Nephron progenitor cell (in vitro differentiated cells): ENCODE results near the gene VPS35L.

Experiments
- DNase-seq: peaks from one replicate; pipeline ENCODE4 v3.0.0; 2021
- H3K27ac Mint-ChIP-seq: 2 replicates; pipeline ENCODE4 v1.8.0; 2021; ENCODE audit warnings: mild to moderate bottlenecking, moderate library complexity, mixed read lengths
- H3K27me3 Mint-ChIP-seq: 2 replicates; pipeline ENCODE4 v1.8.0; 2021; ENCODE audit warnings: mild to moderate bottlenecking, low read depth, mixed read lengths; ENCODE audit not compliant: poor library complexity
- H3K36me3 Mint-ChIP-seq: 2 replicates; pipeline ENCODE4 v1.8.0; 2021; ENCODE audit warnings: low read depth, mixed read lengths
- H3K4me1 Mint-ChIP-seq: 2 replicates; pipeline ENCODE4 v1.8.0; 2021; ENCODE audit warnings: mixed read lengths
- H3K4me3 Mint-ChIP-seq: 2 replicates; pipeline ENCODE4 v1.8.0; 2021; ENCODE audit warnings: mild to moderate bottlenecking, moderate library complexity, mixed read lengths
- H3K9me3 Mint-ChIP-seq: 2 replicates; pipeline ENCODE4 v1.8.0; 2021; ENCODE audit warnings: mild to moderate bottlenecking, moderate library complexity, mixed read lengths
- CTCF ChIP-seq: fragments of 200-600 bp; sonication (generic); IDR thresholded peaks from 2 replicates; pipeline ENCODE4 v1.5.0; 2021; ENCODE audit warnings: antibody characterized with exemption

Gene VPS35L

DNA sequence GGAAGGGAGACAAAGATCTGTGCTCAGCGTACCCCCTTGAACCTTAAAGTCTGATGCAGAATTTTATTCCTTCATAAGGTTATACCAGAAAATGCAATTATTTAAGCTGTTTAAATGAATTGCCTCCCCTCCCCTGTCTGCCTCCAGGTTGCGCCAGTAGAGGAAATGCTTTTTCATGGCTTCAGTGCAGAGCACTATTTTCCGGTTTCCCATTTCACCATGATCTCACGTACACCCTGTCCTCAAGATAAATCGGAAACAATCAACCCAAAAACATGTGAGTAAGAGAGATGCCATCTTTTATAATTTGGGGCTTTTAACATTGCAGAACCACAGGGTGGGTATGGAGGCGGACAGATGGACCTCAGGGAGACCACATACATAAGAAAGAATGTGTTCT lies 178.0 kb downstream of the VPS35L start:
- no peak for TF ChIP-seq CTCF
- Mint-ChIP-seq H3K4me3 (no peak overlapping the region), H3K4me1 (peaks cover 22% of the 10 kb centered on the region), H3K36me3 (peaks cover 68% of the 10 kb centered on the region), H3K9me3 (peaks cover 3% of the 10 kb centered on the region), H3K27me3 (peaks cover 9% of the 10 kb centered on the region), H3K27ac (no peak overlapping the region)
- DNase-seq: no peak

DNA sequence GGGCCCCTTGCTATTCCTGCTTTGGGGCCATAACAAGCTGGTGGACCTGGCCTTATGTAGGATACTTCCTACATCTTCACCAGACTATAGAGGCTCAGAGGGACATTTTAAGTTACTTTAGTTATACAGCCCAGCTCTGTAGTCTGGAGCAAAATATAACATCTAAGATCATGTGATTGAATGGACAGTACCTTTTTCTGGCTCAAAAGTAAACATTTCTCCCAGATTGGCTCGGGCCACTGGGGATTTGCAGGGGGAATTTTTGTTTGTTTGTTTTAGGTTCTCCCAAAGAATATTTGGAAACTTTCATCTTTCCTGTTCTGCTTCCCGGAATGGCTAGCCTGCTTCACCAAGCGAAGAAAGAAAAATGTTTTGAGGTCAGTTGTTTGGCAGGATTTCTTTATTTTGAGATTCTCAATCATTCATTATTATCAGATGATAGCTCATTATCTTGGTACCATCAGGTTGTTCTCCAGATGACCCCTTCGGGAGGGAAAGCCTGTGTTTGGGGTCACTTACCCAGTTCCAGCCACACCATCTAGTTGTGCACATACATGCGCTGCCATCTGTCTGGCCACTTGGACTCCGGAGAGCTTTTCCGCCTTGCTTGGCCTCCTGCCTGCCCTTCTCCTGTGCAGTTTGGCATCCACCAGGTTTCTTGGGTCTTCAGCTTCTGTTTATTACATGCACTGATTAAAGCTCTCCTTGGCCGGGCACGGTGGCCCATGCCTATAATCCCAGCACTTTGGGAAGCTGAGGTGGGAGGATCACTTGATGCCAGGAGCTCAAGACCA lies 179.8 kb downstream of the VPS35L start:
- H3K27ac Mint-ChIP-seq: peak overlapping the region; percentile 53
- peaks cover 3% of the 10 kb centered on the region for H3K9me3 Mint-ChIP-seq

DNA sequence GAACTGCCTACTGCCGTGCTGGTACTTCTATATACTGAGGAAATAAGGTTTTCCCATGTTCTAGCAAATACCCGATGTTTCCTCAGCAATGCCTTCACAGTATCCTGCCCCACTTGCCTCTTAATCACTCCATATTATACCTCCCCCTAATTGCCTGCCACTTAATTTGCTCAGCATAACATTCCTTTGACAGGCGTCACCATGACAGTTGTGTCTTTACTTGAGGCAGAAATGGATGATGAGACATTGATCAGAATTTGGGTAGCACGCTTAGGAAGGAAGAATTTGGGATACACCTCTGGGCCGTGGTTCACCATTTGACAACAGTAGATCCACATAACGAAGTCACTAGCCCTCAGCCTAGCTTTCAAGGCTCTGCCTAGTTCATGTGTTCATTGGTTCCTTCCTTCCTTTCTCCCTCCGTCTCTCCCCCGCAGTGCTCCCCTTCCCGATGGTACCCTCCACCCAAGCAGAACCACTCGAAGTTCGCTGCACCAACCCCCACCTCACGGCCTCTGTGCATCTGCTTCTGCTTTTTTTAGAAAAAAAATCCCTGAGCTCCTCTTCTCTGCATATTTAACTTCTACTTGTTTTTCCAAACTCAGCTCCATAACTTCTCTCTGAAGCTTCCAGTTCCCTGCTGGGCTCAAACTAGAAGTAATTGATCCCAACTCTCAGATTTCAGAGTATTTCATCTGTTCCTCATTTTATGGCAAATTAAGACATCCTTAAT lies 182.0 kb downstream of the VPS35L start:
- TF ChIP-seq CTCF: no peak
- Mint-ChIP-seq H3K4me1 (peaks cover 22% of the 10 kb centered on the region), H3K4me3 (no peak overlapping the region), H3K9me3 (no peaks in the 10 kb centered on the region), H3K27me3 (peaks cover 3% of the 10 kb centered on the region), H3K36me3 (peaks cover 56% of the 10 kb centered on the region), H3K27ac (peak overlapping the region; percentile 51)
- no peak for DNase-seq

More for the DNA sequence above, 179.8 kb downstream of the VPS35L start:
- no peak for TF ChIP-seq CTCF
- Mint-ChIP-seq H3K36me3 (peaks cover 77% of the 10 kb centered on the region), H3K27me3 (peaks cover 9% of the 10 kb centered on the region), H3K4me3 (no peak overlapping the region), H3K4me1 (peaks cover 22% of the 10 kb centered on the region)
- no peak for DNase-seq

GRCh38 chr16:19741354-19741753 lies 185.9 kb downstream of the VPS35L start:
- TF ChIP-seq CTCF: no peak
- Mint-ChIP-seq H3K9me3 (no peaks in the 10 kb centered on the region), H3K4me3 (no peak overlapping the region), H3K27ac (no peak overlapping the region), H3K36me3 (peaks cover 29% of the 10 kb centered on the region), H3K4me1 (peaks cover 35% of the 10 kb centered on the region), H3K27me3 (no peaks in the 10 kb centered on the region)
- DNase-seq: no peak

GRCh38 chr16:19743816-19744159 lies 188.3 kb downstream of the VPS35L start:
- Mint-ChIP-seq H3K27ac (peak overlapping the region; percentile 95), H3K36me3 (peaks cover 16% of the 10 kb centered on the region), H3K9me3 (no peaks in the 10 kb centered on the region), H3K4me3 (no peak overlapping the region), H3K4me1 (peaks cover 29% of the 10 kb centered on the region), H3K27me3 (peaks cover 1% of the 10 kb centered on the region)
- no peak for TF ChIP-seq CTCF
- DNase-seq: no peak
